GM08714 (cell line): ENCODE results near the gene SLC38A10.

Experiments
- H3K4me3 ChIP-seq: fragments of 200-500 bp; sonication (Bioruptor generic); 2 replicates; pipeline ENCODE4 v1.5.1; 2014; ENCODE audit warnings: mild to moderate bottlenecking, low read length, inconsistent platforms
- ZNF274 ChIP-seq: IDR thresholded peaks from 2 replicates; pipeline ENCODE4 v1.6.1; 2012; ENCODE audit warnings: mild to moderate bottlenecking, low read depth, low read length

SLC38A10 gene

GRCh38 chr17:81295031-81295675, at the start of gene SLC38A10:
Gene SLC38A10, minus strand, starts transcription at chr17:81295307. Its CDS starts 386 bp downstream, at chr17:81294921.
- H3K4me3 ChIP-seq, result peak within 1 kb of the TSS; percentile 82
- no peak for TF ChIP-seq ZNF274

DNA sequence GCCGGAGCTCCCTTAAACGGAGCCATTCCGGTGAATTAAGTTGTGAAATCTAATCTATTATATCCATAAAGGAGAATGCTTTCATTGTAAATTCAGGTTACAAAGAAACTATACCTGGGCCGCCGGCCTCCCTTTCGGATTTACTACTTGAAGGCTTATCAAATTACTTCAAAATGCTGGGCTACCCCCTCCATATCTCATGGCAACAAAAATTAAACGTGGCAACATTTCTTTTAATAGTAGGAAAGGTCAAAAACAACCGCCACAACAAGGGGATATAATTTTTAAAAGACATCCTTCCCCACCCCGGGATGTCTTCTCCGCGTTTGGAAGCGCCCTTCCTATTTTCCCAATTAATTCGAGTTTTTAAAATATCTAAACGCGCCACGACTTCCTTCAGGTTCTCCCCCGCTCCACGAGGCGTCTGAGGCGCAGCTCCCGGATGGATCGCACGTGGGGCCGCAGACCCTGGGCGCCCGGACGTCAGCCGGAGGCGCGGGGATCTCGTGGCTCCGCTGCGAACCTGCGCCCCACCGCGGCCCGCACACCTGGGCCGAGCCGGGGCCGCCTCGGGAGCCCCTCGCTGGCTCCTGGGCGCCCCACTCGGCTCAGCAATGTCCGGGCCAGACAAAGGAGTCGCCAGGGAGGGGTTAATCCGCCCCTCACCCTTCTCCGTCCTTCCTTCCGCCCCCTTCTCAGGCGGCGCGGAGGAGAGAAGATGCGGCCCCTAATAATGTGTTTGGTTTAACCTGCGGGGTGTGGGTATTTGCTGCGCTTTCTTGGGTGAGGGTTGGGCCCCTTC, 47.4 kb upstream of the SLC38A10 start:
- H3K4me3 ChIP-seq, result no peak overlapping the region

DNA sequence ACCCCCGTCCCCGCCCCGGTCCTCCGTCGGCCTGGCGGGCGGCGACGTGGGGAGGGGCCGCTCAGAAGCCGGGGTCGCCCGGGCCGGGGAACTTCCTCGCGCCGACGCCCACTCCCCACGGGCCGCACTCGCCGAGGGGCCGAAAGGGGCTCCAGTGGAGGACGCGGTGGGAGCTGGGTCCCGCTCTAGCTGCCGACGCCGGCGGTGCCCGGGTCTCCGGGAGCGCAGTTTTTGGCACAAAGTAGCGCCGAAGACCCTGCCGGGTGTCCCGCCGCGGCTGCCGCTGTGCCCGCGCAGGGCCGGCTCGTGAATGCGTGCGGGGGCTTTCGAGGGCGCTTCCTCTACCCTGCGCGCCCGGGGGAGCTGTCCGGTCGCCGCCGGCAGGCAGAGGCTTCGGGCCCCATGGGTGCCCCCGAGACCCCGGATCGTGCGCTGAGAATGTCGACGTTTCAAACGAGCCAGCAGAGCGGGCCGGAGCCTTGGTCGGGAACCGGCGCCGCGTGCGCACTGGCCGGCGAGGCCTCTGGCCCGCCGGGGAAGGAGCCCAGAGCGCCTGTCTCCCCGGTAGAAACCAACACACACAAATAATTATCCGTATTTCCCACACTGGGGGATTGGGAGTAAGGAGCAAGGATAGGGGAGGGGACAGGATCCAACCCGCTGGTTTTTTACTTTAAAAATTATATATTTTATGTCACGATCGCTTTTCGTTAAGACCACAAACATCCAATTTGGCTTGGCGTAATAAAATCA, 46.6 kb upstream of the SLC38A10 start:
- TF ChIP-seq ZNF274, result no peak
- H3K4me3 ChIP-seq, result no peak overlapping the region

More for the DNA sequence above, 47.4 kb upstream of the SLC38A10 start:
- no peak for TF ChIP-seq ZNF274

- H3K4me3 ChIP-seq, result no peak overlapping the region
- TF ChIP-seq ZNF274, result no peak
These were observed 45.8 kb upstream of the SLC38A10 start for GRCh38 chr17:81340607-81341515.

DNA sequence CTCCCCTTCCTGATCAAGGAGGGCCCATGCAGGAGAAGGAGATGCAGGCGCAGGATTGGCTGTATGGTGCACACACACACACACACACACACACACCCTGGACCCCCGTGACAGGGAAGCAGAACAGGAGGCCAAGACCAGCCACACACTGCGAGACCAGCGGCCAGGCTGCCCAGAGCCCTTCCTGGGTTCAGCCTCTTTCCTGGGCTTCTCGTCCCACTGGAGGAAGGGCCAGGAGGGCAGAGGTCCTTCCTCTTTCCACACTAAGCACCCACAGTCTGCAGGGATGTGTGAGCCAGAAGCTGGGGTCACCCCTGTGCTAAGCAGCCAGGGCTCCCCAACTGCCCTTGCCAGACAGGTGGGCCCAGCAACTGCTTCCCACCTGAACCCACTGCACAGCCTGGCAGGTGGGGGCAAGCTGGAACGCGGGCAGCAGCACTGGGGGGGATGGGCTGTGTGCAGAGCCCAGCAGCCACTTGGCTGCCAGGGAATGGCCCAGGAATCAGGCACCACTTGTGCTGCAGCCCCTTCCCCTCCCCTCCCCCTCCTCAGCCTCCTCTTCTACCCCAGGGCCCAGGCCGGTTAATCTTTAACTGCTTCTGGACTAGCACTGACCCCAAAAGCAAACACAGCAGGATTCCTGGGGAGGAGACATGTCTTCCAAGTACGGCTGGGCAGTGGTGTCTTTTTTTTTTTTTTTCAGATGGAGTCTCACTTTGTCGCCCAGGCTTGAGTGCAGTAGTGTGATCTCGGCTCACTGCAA, 44.6 kb upstream of the SLC38A10 start:
- no peak overlapping the region for H3K4me3 ChIP-seq
- TF ChIP-seq ZNF274, result no peak

DNA sequence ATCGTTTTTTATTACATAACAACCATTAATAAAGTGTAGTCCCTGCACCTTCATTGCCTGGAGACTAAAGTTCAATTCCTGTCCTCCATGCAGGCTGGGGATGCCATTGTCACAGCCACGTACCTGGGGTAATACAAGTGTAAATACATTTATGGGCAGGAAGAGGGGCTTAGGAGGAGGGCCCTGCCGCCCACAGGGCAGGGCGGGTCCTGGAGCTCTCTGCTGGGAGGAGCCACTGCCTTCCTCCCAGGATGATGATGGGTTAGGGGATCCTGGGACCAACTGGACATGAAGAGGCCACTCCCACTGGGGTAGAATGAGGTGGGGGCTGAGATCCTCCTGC, 44.1 kb upstream of the SLC38A10 start:
- TF ChIP-seq ZNF274, result no peak
- H3K4me3 ChIP-seq, result no peak overlapping the region

DNA sequence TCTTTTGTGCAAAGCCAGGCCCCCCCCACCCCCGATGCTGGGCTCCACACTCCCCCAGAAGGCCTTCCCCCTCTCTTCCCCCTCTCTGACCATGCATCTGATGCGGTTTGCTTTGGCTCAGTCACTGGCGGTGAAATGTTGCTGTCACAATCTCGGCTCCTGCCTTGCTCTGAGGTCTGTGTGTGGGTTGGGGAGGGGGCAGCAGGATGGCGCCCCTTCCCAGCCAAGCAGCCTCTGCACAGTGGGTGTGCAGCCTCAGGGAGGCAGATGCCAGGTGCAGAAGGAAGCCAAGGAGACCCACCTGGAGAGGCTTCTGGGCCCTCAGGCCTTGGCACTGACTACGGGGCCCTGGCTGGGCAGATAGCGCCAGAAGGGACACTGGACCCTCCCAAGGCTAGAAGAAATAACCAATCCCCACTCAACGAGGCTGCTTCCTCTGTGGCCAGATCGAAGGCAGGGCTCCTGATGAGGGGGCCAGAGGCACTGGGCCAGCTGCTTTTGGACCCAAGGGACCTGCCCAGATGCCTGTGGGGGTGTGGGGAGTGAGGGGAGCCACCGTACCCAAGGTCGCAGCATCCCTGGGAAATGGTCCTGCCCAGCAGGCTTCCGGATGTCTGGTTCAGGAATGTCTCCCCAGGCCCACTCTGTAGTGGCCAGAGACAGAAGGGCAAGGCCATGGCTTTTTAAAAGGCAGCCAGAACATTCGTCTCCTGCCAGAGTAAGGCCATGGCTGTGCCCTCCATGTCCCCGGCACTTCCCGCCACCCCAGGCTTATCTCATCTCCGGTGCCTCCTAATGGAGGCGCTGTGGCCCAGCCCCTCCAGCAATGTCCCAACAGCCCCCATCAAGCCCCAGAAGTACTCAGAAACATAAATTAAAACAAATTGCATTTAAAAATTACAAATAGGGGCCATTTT, 43.4 kb upstream of the SLC38A10 start:
- H3K4me3 ChIP-seq, result no peak overlapping the region
- TF ChIP-seq ZNF274, result no peak

GRCh38 chr17:81337476-81337879, 42.4 kb upstream of the SLC38A10 start:
- H3K4me3 ChIP-seq, result no peak overlapping the region
- no peak for TF ChIP-seq ZNF274

- no peak overlapping the region for H3K4me3 ChIP-seq
- TF ChIP-seq ZNF274, result no peak
These were observed 41.8 kb upstream of the SLC38A10 start for GRCh38 chr17:81336930-81337325.

- TF ChIP-seq ZNF274, result no peak
- no peak overlapping the region for H3K4me3 ChIP-seq
These were observed 41.3 kb upstream of the SLC38A10 start for GRCh38 chr17:81336296-81336929.

GRCh38 chr17:81335773-81336157, 40.7 kb upstream of the SLC38A10 start:
- H3K4me3 ChIP-seq, result no peak overlapping the region
- TF ChIP-seq ZNF274, result no peak

DNA sequence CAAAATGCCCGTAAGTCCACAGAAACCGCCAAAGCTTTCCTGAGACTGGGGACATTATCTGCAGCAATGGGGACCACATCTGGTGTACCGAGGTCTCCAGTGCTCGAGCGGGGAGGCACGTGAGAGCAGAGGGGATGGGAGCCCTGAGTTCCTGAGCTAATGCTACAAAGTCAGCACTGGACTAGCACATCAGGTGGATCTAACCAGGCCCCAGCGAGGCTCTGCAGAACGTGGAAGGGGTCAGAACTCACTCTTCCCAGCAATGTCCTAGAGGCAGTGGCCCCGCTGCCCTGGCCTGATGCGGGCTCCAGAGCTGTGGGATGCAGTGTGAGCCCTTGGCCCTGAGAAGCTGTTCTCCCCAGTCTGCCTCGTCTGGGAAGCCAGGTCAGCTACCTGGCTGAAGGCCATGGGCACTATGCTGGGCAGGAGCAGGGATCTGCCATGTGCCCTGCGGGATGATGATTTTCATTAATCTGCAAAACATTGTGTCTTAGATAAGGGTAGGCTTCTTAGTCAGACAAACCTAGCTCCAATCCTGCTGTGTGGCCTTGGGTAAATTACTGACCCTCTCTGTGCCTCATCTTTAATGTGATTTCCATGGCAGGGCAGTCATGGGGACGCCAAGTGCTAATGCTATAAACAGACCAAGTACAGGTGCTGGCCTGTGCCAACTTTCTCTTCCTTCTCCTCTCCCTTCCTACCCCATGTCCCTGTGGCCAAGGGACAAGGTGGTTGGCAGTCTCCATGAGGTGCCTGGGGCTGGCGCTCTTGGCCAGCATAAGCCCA, 40.1 kb upstream of the SLC38A10 start:
- no peak overlapping the region for H3K4me3 ChIP-seq
- TF ChIP-seq ZNF274, result no peak
